ENCODE measurements around the gene SERF1A.
"Not testable (repeated sequence)": the region's sequence is repeated elsewhere in the genome, so short reads cannot be mapped to it uniquely, and the experiment has no call there.

The SERF1A gene

DNA sequence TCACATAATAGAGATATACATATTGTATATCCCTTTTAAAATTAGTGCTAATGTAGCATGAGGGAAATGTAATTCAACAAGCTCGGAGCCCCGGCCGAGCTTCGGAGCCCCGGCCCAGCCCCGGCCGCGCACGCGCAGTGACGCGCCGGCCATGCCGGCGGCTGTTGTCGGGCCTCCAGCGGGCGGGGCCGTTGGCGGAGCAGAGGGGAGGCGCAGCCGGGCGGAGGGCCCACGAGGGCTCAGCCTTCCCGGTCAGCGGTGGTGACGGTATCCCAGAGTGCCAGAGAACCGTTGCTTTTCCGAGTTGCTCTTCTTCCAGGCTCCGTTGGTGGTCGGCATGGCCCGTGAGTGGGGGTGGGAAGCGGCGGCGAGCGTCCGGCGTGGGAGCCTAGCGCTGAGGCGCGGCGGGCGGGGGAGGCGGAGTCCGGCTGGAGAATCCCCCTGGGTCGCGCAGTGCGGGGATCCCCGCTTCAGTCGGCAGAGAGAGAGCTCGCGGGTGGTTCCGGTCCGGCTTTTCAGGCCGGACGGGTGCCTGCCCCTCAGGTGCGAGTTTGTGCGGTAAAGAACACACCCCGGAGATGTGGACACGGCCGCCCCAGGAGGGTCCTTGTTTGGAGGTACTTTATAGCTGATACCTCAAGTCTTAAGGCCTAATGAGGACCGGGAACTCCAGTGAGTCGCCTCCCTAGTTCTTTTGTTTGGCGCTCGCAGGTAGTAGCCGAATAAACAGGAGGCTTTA, at the start of gene SERF1A:
SERF1A (plus strand) TSS at position 137 of the 739 bp plus-strand sequence; CDS start at position 338, 201 bp downstream.
- H3K4me3 ChIP-seq (replicated peaks; ENCODE audit: low read depth, low read length); DNase-seq (ENCODE audit: low read depth): not testable (repeated sequence)

DNA sequence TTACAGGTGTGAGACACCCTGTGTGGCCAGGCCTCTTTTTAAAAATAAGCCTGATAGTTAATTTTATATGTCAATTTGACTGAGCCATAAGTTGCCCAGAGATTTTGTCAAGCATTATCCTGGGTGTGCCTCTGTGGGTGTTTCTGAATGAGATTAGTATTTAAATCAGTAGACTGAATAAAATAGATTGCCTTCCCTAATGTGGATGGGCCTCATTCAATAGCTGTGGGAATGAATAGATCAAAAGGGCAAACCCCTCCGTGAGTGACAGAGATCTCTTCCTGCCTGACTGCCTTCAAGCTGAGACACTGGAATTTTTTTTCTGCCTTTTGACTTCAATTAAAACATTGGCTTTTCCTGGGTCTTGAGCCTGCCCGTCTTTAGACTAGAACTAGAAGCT, 33.7 kb upstream of the SERF1A start:
- not testable (repeated sequence) for DNase-seq (ENCODE audit: low read depth); H3K4me3 ChIP-seq (replicated peaks; ENCODE audit: low read depth, low read length)

DNA sequence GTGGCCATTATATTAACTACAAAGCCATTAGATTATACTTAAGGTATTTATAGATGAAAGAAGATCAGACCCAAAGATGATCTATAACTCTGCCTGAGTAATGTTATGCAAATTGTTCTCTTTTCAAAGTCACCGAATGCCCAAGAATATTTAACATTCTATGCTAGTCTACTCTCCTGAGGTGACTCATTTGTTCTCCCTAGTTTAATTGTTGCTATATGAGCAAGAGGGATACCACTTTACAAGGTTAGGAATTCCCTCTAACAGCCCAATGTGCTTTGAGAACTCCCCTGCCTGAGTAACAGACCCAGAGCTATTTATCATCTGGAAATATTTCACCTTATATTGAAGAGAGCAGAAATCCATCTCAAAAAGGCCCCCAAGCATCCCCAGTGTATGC, 29.8 kb upstream of the SERF1A start:
- not testable (repeated sequence) for DNase-seq (ENCODE audit: low read depth); H3K4me3 ChIP-seq (replicated peaks; ENCODE audit: low read depth, low read length)

DNA sequence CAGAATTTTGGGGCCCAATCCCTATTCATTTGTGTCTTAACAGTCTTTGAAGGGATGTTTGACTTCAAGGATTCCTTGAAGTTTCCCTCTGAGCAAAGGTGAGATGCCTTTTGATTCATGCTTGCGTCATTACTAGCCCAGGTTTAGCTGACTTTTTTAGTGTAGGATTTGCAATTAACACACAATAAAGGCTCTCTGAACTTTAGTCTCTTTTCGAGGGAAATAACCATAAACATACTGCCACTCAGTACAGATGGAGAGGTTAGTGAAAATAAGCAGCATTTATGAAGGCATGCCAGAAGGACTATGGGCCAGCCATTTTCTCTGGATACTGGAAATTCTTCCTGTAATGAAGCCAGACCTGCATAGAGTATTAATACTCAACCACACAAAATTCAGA, 4.4 kb upstream of the SERF1A start:
- DNase-seq (ENCODE audit: low read depth): not testable (repeated sequence)

DNA sequence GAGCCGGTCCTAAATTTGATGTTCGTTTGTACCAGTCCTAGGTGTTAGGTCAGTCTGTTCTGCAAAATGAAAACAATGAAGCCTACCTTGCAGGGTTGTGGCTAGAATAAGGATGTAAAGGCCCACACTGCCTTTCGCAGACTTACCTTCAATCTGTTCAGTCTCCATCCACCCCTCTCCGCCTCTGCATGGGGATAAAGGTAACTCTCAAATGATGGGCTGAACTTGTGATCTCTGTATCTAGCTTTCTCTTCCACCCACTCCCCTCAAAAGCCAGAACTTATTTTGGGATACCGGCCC, 753 bp downstream of the SERF1A start:
- DNase-seq (ENCODE audit: low read depth); H3K4me3 ChIP-seq (replicated peaks; ENCODE audit: low read depth, low read length): not testable (repeated sequence)

More for the DNA sequence above, 4.4 kb upstream of the SERF1A start:
- H3K4me3 ChIP-seq (replicated peaks; ENCODE audit: low read depth, low read length): not testable (repeated sequence)

DNA sequence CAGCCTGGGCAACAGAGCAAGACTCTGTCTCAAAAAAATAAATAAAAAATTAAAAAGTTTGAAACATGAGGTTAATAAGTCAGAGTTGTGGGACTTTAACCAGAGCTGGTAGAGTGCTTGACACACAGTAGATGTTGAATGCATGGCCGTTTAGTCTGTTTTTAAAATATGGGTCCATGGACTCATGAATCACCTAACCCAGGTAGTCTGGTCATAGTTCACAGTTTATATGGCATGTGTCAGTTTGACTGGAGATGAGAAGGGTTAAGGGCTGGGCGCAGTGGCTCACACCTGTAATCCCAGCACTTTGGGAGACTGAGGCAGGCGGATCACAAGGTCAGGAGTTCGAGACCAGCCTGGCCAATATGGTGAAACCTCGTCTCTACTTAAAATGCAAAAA, 6.2 kb downstream of the SERF1A start:
- not testable (repeated sequence) for DNase-seq (ENCODE audit: low read depth)

DNA sequence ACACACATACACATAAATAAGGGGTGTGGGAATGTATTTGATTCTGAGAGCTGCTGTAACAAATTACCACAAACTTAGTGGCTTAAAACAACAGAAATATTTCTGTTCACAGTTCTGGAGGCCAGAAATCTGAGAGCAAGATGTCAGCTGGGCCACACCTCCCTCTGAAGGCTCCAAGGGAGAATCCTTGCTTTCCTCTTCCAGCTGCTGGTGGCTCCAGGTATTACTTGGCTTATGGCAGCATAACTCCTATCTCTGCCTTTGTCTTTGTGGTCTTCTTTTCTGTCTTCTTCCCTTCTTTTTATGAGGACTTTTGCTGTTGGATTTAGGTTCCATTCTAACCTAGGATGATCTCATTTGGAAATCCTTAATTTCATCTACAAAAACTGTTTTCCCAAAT, 16.4 kb downstream of the SERF1A start:
- H3K4me3 ChIP-seq (replicated peaks; ENCODE audit: low read depth, low read length): not testable (repeated sequence)

More for the DNA sequence above, 6.2 kb downstream of the SERF1A start:
- H3K4me3 ChIP-seq (replicated peaks; ENCODE audit: low read depth, low read length): not testable (repeated sequence)

DNA sequence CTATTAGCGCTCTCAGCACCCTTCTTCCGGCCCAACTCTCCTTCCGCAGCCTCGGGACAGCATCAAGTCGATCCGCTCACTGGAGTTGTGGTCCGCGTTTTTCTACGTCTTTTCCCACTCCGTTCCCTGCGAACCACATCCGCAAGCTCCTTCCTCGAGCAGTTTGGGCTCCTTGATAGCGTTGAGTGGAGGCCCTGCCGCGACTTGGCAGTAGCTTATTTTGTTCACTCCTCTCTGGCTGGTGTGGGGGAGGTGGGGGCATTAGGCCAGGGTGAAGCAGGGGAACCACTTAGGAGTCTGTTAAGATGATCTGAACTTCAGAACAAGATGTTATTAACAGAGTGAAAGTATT, 24.7 kb downstream of the SERF1A start:
- not testable (repeated sequence) for H3K4me3 ChIP-seq (replicated peaks; ENCODE audit: low read depth, low read length); DNase-seq (ENCODE audit: low read depth)

More for the DNA sequence above, 16.4 kb downstream of the SERF1A start:
- DNase-seq (ENCODE audit: low read depth): not testable (repeated sequence)

DNA sequence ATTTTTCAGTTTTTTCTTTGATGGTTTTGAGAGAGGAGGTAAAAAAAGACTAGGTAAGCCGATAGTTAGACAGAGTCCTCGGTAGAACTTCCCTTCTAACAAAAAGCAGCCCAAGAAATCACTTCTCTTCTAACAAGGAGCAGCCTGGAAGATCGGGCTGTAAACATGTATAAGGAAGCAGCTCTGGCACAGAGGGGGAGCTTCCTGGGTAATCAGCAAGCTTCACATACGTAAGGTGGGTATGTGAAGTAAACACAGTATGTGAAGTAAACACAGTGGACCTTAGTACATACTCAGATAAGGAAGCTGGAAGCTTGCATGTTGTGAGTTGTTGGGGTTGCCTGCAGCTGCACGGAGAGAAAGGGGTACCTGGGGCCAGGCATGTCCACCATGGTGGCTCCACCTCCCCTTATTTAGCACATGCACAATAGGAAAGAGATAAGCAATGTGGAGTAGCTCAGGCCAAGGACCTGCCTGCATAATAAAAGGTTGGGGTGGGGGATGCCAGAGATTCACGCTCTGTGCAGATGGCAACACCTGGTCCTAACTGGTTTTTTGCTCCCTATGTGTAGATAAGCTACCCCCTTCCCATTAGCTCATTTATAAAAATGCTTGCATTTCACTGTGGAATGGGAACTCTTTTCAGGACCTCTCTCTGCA, 31.4 kb downstream of the SERF1A start:
- not testable (repeated sequence) for H3K4me3 ChIP-seq (replicated peaks; ENCODE audit: low read depth, low read length)

DNA sequence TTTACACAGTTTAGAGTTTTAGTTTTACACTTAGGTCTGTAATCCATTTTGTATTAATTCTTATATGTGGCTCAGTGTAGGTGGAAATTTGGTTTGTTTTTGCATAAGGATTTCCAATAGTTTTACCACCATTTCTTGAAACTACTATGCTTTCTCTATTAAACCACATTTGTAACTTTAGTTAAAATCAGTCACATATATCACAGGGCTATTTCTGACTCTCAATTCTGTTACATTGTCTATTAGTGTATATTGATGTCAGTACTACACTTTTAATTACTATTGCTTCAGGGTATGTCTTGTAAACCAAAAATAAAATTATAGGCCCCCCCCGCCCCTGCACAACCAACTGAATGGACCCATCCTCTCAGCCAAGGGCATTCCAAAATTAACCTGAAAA, 32.1 kb downstream of the SERF1A start:
- H3K4me3 ChIP-seq (replicated peaks; ENCODE audit: low read depth, low read length); DNase-seq (ENCODE audit: low read depth): not testable (repeated sequence)

More for the DNA sequence above, 31.4 kb downstream of the SERF1A start:
- DNase-seq (ENCODE audit: low read depth): not testable (repeated sequence)

DNA sequence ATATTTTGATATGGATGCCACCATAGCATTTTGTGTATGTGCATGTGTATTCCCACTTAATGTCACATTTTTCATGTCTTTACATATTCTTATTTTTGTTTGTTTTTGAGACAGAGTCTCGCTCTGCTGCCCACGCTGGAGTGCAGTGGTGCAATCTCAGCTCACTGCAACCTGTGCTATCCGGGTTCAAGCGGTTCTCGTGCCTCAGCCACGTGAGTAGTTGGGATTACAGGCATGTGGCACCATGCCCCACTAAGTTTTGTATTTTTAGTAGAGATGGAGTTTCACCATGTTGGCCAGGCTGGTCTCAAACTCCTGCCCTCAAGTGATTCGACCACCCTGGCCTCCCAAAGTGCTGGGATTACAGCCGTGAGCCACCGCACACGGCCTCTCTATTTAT, 52.6 kb downstream of the SERF1A start:
- DNase-seq (ENCODE audit: low read depth): not testable (repeated sequence)

More for the DNA sequence above, 52.6 kb downstream of the SERF1A start:
- not testable (repeated sequence) for H3K4me3 ChIP-seq (replicated peaks; ENCODE audit: low read depth, low read length)
